Measurements from ENCODE around the gene OR2T10. TPM values are rescaled to one million over a fixed set of nuclear protein-coding genes. Genes with fewer than 3 reads are reported as not detected.

OR2T10 gene
- total and polyA plus RNA-seq, 10 of the 15 experiments (the other 5 are each of a cell fraction or from before 2014, with no cell fraction given), result not detected

DNA sequence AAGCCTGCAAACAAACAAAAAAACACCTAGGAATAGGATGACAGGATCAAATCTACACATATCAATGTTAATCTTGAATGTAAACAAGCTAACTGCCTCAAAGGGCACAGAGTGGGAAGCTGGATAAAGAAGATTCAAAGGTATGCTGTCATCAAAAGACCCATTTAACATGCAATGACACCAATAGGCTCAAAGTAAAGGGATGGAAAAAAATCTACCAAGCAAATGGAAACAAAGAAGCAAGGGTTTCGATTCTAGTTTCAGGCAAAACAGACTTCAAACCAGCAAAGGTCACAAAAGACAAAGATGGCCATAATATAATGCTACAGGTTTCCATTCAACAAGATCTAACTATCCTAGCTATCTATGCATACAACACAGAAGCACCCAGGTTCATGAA lies 16.2 kb upstream of the OR2T10 start (continued):
- TF ChIP-seq, protein P1, sequence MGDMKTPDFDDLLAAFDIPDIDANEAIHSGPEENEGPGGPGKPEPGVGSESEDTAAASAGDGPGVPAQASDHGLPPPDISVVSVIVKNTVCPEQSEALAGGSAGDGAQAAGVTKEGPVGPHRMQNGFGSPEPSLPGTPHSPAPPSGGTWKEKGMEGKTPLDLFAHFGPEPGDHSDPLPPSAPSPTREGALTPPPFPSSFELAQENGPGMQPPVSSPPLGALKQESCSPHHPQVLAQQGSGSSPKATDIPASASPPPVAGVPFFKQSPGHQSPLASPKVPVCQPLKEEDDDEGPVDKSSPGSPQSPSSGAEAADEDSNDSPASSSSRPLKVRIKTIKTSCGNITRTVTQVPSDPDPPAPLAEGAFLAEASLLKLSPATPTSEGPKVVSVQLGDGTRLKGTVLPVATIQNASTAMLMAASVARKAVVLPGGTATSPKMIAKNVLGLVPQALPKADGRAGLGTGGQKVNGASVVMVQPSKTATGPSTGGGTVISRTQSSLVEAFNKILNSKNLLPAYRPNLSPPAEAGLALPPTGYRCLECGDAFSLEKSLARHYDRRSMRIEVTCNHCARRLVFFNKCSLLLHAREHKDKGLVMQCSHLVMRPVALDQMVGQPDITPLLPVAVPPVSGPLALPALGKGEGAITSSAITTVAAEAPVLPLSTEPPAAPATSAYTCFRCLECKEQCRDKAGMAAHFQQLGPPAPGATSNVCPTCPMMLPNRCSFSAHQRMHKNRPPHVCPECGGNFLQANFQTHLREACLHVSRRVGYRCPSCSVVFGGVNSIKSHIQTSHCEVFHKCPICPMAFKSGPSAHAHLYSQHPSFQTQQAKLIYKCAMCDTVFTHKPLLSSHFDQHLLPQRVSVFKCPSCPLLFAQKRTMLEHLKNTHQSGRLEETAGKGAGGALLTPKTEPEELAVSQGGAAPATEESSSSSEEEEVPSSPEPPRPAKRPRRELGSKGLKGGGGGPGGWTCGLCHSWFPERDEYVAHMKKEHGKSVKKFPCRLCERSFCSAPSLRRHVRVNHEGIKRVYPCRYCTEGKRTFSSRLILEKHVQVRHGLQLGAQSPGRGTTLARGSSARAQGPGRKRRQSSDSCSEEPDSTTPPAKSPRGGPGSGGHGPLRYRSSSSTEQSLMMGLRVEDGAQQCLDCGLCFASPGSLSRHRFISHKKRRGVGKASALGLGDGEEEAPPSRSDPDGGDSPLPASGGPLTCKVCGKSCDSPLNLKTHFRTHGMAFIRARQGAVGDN (IDR thresholded peaks at IDR 0.05), result no peak
- no peak for TF ChIP-seq DPF2 (IDR thresholded peaks at IDR 0.05)
- TF ChIP-seq EED (IDR thresholded peaks at IDR 0.05; ENCODE audit: low read depth), result no peak
- no peak for TF ChIP-seq SP1 (IDR thresholded peaks at IDR 0.05; ENCODE audit: low read depth, low read length)

DNA sequence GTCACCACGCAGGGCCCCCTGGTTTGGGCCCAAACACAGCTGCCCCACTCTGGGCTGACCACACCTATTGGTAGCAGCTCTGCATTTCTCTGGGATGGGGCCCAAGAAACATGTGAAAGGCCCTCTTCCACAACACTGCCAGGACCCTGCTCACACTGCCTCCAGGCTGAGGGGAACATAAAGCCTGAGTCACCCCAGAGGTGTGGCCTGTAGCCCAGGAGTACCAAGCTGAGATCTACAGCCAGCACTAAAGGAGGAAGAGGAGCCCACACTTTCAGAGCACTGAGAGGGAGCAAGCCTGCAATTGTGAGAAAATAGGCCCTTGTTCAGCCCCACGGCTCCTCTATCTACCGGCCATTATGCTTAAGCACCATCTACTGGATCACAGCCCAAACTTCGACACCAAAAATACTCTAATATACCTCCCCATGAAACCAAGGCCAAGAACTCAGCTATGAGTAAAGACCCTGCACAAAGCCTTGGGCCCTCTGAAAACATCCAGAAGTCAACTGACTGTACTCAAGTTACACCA lies 14.4 kb upstream of the OR2T10 start:
- DNase-seq (ENCODE audit: low read depth, low spot score), result no peak
- no TSS peak for BruUV-seq (replicated peaks)
- no peak overlapping the region for H3K27ac ChIP-seq (ENCODE audit: control insufficient read depth, insufficient read depth)
- H3K4me1 ChIP-seq (ENCODE audit: control insufficient read depth, insufficient read depth, low read length), result no peaks in the 10 kb centered on the region
- H3K36me3 ChIP-seq (ENCODE audit: control insufficient read depth in 2 of 2, insufficient read depth in 2 of 2, low read length in 1 of 2), result no peaks in the 10 kb centered on the region
- ChIA-PET CTCF (no interaction called here), POLR2A (no interaction called here), SMC1A (ENCODE audit: uncharacterized antibody, unreplicated experiment) (no interaction called here), RAD21 (ENCODE audit: unreplicated experiment) (no interaction called here)
- no peaks in the 10 kb centered on the region for H3K79me2 ChIP-seq (ENCODE audit: control insufficient read depth, insufficient read depth, low read length)
- FAIRE-seq, result no peak
- no peaks in the 10 kb centered on the region for H3K27me3 ChIP-seq (replicated peaks in 1 of 2; ENCODE audit: control insufficient read depth in 2 of 2, insufficient read depth in 2 of 2, low read length in 1 of 2)
- no peak overlapping the region for H3K4me3 ChIP-seq
- no peaks in the 10 kb centered on the region for H3K9me3 ChIP-seq (replicated peaks; ENCODE audit: control insufficient read depth, insufficient read depth, low read length)
- H2AFZ ChIP-seq (ENCODE audit: control insufficient read depth, low read depth, low read length), result no peak overlapping the region
- no peaks in the 10 kb centered on the region for H4K20me1 ChIP-seq (ENCODE audit: control insufficient read depth, insufficient read depth)
- in situ Hi-C loops (cut with MboI) (no loop called here), intact Hi-C loops (cut with micrococcal nuclease; ENCODE audit: unreplicated experiment) (no loop called here)
- H3K4me2 ChIP-seq (ENCODE audit: control insufficient read depth, insufficient read depth), result no peak overlapping the region
- WGBS (ENCODE audit: insufficient coverage, insufficient replicate concordance, low lambda C conversion rate, missing lambda C conversion rate), result no CpG with 5 or more reads among the region's 4 CpGs
- no peak overlapping the region for H3K9ac ChIP-seq (ENCODE audit: control insufficient read depth, insufficient read depth, low read length)
- ATAC-seq, result no peak
- no peak for TF ChIP-seq NFXL1 (IDR thresholded peaks at IDR 0.05; ENCODE audit: borderline replicate concordance)
- TF ChIP-seq KDM1A (IDR thresholded peaks at IDR 0.05; ENCODE audit: borderline replicate concordance), result no peak
- TF ChIP-seq, protein P2, sequence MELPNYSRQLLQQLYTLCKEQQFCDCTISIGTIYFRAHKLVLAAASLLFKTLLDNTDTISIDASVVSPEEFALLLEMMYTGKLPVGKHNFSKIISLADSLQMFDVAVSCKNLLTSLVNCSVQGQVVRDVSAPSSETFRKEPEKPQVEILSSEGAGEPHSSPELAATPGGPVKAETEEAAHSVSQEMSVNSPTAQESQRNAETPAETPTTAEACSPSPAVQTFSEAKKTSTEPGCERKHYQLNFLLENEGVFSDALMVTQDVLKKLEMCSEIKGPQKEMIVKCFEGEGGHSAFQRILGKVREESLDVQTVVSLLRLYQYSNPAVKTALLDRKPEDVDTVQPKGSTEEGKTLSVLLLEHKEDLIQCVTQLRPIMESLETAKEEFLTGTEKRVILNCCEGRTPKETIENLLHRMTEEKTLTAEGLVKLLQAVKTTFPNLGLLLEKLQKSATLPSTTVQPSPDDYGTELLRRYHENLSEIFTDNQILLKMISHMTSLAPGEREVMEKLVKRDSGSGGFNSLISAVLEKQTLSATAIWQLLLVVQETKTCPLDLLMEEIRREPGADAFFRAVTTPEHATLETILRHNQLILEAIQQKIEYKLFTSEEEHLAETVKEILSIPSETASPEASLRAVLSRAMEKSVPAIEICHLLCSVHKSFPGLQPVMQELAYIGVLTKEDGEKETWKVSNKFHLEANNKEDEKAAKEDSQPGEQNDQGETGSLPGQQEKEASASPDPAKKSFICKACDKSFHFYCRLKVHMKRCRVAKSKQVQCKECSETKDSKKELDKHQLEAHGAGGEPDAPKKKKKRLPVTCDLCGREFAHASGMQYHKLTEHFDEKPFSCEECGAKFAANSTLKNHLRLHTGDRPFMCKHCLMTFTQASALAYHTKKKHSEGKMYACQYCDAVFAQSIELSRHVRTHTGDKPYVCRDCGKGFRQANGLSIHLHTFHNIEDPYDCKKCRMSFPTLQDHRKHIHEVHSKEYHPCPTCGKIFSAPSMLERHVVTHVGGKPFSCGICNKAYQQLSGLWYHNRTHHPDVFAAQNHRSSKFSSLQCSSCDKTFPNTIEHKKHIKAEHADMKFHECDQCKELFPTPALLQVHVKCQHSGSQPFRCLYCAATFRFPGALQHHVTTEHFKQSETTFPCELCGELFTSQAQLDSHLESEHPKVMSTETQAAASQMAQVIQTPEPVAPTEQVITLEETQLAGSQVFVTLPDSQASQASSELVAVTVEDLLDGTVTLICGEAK (IDR thresholded peaks at IDR 0.05; ENCODE audit: borderline replicate concordance), result no peak
- TF ChIP-seq ETV6 (conservative IDR thresholded peaks at IDR 0.05 in 1 of 2, IDR thresholded peaks at IDR 0.05 in 1 of 2; ENCODE audit: borderline replicate concordance in 1 of 2, low read depth in 1 of 2), result no peak
- no peak for TF ChIP-seq GATAD2B (conservative IDR thresholded peaks at IDR 0.05; ENCODE audit: low read depth)
- TF ChIP-seq, protein P3, sequence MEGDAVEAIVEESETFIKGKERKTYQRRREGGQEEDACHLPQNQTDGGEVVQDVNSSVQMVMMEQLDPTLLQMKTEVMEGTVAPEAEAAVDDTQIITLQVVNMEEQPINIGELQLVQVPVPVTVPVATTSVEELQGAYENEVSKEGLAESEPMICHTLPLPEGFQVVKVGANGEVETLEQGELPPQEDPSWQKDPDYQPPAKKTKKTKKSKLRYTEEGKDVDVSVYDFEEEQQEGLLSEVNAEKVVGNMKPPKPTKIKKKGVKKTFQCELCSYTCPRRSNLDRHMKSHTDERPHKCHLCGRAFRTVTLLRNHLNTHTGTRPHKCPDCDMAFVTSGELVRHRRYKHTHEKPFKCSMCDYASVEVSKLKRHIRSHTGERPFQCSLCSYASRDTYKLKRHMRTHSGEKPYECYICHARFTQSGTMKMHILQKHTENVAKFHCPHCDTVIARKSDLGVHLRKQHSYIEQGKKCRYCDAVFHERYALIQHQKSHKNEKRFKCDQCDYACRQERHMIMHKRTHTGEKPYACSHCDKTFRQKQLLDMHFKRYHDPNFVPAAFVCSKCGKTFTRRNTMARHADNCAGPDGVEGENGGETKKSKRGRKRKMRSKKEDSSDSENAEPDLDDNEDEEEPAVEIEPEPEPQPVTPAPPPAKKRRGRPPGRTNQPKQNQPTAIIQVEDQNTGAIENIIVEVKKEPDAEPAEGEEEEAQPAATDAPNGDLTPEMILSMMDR (IDR thresholded peaks at IDR 0.05 in 2 of 3, conservative IDR thresholded peaks at IDR 0.05 in 1 of 3; ENCODE audit: control insufficient read depth in 2 of 3, extremely low read depth in 1 of 3, insufficient read depth in 1 of 3, low read depth in 3 of 3, low read length in 3 of 3), result no peak
- TF ChIP-seq SMARCA5 (IDR thresholded peaks at IDR 0.05), result no peak
- no peak for TF ChIP-seq RAD51 (IDR thresholded peaks at IDR 0.05)
- no peak for TF ChIP-seq FOXM1 (IDR thresholded peaks at IDR 0.05; ENCODE audit: low read depth, low read length)
